WI38 (cell line): ENCODE measurements around the gene GRID2.
A peak's percentile ranks its signal among the peaks of the same experiment; 100 is the strongest.

ENCODE experiments used
- H3K4me3 ChIP-seq: 2 replicates; pipeline ENCODE4 v1.5.1; 2011; ENCODE audit warnings: low read depth, mild to moderate bottlenecking, control low read depth, low read length
- TF ChIP-seq, protein P1 (sequence below): IDR thresholded peaks from 2 replicates; pipeline ENCODE4 v1.5.1; 2012; ENCODE audit warnings: low read depth, mild to moderate bottlenecking, control low read depth, low read length

GRID2 gene

DNA sequence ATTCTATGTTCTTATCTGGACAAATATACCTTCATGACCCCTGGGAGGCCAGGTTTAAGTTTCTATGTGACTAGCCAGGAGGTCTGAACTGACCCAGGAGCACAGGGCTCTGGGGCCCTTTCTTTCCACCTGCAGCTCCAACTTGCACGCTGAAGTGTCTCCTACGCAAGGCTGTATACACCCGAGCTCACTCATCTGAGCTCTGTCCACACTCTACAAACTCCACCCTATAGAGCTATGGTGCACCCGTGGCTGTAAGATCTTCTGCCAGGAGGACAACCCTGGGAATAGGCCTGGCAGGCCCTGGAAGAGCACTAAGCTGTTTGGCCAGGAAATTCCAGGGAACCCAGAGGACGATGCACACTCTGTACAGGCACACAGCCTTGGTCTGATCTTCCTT, 1464.2 kb downstream of the GRID2 start:
- H3K4me3 ChIP-seq = no peak overlapping the region
- TF ChIP-seq, protein P1, sequence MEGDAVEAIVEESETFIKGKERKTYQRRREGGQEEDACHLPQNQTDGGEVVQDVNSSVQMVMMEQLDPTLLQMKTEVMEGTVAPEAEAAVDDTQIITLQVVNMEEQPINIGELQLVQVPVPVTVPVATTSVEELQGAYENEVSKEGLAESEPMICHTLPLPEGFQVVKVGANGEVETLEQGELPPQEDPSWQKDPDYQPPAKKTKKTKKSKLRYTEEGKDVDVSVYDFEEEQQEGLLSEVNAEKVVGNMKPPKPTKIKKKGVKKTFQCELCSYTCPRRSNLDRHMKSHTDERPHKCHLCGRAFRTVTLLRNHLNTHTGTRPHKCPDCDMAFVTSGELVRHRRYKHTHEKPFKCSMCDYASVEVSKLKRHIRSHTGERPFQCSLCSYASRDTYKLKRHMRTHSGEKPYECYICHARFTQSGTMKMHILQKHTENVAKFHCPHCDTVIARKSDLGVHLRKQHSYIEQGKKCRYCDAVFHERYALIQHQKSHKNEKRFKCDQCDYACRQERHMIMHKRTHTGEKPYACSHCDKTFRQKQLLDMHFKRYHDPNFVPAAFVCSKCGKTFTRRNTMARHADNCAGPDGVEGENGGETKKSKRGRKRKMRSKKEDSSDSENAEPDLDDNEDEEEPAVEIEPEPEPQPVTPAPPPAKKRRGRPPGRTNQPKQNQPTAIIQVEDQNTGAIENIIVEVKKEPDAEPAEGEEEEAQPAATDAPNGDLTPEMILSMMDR = no peak

DNA sequence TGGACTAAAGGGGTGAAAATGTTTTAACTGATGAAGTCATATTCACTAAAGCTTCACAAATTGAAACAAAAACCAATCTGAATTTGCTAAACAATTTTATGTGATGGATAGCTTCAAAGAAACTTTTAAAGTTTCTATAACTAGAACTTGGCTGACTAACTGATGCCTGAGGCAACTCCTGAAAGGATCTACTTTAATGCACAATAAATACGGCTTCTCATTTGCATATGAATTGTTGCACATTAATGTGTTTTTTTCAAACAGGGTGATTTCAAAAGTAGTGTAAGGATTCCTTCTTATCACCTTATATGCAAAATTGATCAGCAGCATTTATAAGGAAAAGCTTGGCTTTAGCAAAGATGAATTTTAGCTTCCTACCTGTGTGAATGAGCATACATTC, 1466.4 kb downstream of the GRID2 start:
- TF ChIP-seq, protein P1 = no peak
- H3K4me3 ChIP-seq = no peak overlapping the region

DNA sequence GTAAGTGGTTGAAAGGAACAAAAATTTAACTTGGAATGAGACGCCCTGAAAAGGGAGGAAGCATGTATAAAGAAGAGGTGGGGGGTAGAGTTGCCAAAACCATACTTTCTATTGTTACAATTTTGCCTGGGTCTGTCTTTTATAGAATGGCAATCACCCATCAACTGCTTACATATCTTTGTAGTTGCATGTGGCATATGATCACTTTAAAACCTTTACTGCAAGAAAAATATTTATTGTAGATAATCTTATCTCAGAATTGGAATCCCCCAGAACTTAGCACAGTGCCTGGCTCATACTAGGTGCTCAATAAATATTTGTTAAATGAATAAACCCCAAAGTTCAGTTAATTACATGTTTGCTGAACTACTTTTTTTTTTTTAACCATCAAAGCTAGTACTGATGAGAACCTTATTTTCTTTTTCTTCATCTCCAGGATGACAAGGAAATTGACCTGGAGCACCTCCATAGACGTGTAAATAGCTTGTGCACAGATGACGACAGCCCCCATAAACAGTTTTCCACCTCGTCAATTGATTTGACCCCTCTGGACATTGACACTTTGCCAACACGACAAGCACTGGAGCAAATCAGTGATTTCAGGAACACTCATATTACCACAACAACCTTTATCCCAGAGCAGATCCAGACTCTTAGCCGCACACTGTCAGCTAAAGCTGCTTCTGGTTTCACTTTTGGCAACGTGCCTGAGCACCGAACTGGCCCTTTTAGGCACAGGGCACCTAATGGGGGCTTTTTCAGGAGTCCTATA, 1468.1 kb downstream of the GRID2 start:
- H3K4me3 ChIP-seq = peak overlapping the region; percentile 42
- TF ChIP-seq, protein P1 = no peak

DNA sequence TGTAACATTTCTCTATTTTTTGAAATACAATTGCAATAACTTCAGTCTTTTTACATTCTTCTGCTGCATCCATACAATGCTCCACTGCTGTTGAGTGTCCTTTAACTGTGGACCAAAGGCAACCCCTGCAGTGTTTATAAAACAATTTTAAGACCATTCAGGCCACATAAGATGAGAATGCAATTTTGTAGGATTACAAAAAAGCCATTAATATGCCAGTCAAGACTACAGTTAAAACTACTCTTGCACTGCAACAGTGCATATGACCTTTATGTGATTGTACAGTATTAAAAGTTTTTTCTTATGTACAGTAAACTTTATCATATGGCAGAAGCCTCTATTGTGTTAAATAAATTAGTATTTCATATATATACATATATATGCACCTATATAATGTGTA, 1469.1 kb downstream of the GRID2 start:
- H3K4me3 ChIP-seq = no peak overlapping the region
- TF ChIP-seq, protein P1 = no peak

DNA sequence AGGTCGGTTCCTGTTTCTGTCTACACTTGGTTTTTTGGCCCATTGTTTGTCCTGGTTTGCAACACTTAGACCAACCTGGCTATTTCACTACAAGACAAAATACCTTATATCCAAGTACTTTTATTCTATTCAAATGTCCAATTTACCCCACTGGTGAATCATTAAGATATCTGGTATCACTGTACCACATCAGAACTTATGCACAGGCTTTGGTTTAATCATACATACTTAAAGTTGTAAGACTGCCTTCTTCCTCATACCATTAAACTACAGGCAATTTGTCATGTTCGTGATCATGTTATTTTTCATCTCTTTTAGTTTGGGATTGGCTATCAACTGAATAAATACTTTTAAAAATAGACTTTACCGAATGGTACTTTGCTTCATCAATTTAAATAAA, 1471.8 kb downstream of the GRID2 start:
- H3K4me3 ChIP-seq = no peak overlapping the region
- TF ChIP-seq, protein P1 = no peak

DNA sequence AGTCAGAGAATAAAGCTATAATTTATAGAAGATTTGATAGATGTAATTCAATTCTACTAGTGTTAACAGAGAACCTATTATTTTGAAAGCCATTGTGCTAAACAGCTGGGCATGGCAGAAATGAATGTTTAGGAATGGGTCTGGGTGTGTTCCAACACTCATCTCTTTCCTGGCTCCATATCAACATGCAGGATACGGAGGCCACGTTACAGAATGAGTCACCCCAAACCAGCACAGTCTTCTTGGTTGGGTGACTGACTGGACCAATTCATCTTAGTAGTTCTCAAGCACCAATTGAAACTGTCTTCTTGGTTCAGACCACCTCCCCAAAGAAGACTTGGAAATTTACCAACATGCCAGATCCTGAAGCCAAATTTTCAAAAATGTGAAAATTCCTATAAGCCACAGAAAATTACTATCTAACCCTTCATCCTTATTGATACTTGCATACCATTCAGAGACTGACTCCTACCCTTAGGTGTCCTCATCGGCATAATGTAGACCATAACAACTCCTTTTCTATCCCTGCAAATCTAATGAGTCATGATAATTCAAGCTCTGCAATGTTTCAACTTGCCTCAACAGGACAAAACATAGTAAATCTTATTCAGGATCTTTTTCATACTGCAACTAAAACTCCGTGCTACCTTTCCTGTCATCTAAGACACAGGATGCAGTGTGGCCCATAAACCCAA, 1472.8 kb downstream of the GRID2 start:
- TF ChIP-seq, protein P1 = no peak
- no peak overlapping the region for H3K4me3 ChIP-seq

DNA sequence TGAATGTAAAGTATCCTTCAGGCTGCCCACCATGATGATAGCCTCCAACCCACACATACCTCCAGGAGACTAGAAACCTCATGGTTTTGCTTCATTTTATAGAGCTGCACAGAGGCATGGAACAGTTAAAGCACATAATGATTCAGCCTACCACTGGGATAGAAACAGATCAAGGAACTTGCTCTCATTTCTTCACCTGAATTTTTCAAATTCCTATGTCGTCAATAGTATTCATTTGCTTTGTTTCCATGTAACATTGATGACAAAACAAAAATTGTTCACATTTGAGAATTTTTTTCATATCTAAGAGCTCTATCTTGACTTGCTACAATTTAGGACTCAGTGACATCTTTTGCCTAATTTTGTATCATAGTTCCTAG, 1473.3 kb downstream of the GRID2 start:
- TF ChIP-seq, protein P1 = no peak
- H3K4me3 ChIP-seq = no peak overlapping the region
